Measurements from ENCODE around the gene XIST.
"Not testable (repeated sequence)": the region's sequence is repeated elsewhere in the genome, so short reads cannot be mapped to it uniquely, and the experiment has no call there.

Gene XIST

DNA sequence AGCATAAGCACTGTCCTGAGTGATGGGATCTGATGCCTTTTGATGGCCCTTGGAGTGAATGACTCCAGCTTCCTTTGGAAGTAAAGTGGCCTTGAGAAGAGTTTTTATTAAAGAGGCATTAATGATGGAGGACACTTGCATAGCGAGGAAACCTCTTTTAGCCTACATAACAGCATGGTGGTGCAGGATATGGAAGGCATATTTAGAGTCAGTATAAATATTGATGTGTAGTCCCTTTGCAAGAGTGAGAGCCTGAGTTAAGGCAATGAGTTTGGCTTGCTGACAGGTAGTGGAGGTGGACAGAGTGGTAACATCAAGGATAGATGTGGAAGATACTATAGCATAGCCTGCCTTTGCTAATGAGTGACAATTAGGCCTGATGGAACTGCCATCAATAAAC, 48.4 kb downstream of the XIST start:
- H3K27me3 Mint-ChIP-seq (ENCODE audit: low read depth); H3K9me3 Mint-ChIP-seq; H3K36me3 Mint-ChIP-seq (ENCODE audit: low read depth); H3K27ac Mint-ChIP-seq; H3K4me3 Mint-ChIP-seq; H3K4me1 Mint-ChIP-seq (ENCODE audit: low read depth): not testable (repeated sequence)

DNA sequence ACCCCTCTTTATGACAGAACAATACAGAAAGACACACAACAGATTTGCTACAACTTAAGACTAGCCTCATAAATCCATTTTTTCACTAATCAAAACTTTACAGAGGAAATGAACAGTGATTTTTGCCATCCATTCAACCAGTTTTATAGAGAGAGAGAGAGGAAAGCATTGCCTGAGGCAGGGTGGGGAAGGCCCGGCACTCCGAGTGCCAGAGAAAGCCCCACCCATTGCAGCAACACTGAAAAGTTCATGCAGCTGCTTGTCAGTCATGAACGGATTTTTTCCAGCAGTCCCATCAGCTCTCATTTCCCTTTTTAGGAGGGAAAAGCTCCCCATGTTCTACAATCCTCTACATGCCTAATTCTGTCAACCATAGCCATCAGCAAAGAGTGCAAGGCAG, 52.6 kb downstream of the XIST start:
- H3K27ac Mint-ChIP-seq, result no peak overlapping the region
- H3K4me3 Mint-ChIP-seq, result no peak overlapping the region
- no peaks in the 10 kb centered on the region for H3K36me3 Mint-ChIP-seq (ENCODE audit: low read depth)
- H3K27me3 Mint-ChIP-seq (ENCODE audit: low read depth), result no peaks in the 10 kb centered on the region
- peaks cover 4% of the 10 kb centered on the region for H3K9me3 Mint-ChIP-seq
- H3K4me1 Mint-ChIP-seq (ENCODE audit: low read depth), result no peaks in the 10 kb centered on the region

DNA sequence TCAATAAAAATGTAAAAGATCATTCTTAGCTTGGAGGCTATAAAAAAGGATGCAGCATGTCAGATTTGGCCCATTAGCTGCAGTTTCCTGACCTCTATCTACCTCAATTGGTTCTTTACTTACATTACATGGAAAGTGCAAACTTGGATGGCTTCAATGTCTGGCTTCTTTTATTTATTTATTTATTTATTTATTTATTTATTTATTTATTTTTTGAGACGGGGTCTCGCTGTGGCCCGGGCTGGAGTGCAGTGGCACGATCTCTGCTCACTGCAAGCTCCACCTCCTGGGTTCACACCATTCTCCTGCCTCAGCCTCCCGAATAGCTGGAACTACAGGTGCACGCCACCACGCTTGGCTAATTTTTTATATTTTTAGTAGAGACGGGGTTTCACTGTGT, 60.0 kb downstream of the XIST start:
- H3K9me3 Mint-ChIP-seq, result not testable (repeated sequence)

DNA sequence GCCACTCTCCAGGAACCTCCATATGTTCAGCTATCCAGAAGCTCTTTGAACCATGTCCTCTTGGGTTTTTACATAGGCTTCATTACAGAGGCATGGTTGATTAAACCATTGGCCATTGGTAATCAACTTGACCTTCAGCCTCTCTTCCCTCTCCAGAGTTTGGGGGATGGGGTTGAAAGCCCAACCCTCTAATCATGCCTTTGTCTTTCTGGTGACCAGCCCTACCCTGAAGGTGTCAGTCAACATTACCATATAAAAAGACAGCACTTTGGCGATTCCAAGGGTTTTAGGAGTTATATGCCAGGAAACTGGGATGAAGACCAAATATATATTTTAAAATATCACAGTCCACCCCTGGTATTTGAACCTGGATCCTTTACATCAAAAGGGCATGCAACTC, 67.0 kb downstream of the XIST start:
- no peaks in the 10 kb centered on the region for H3K36me3 Mint-ChIP-seq (ENCODE audit: low read depth)
- no peaks in the 10 kb centered on the region for H3K4me1 Mint-ChIP-seq (ENCODE audit: low read depth)
- H3K4me3 Mint-ChIP-seq, result no peak overlapping the region
- no peaks in the 10 kb centered on the region for H3K27me3 Mint-ChIP-seq (ENCODE audit: low read depth)
- no peak overlapping the region for H3K27ac Mint-ChIP-seq
- H3K9me3 Mint-ChIP-seq, result no peaks in the 10 kb centered on the region

More for the DNA sequence above, 60.0 kb downstream of the XIST start:
- H3K4me1 Mint-ChIP-seq (ENCODE audit: low read depth); H3K27ac Mint-ChIP-seq; H3K36me3 Mint-ChIP-seq (ENCODE audit: low read depth); H3K27me3 Mint-ChIP-seq (ENCODE audit: low read depth); H3K4me3 Mint-ChIP-seq: not testable (repeated sequence)

Data from T-helper 1 cell treated with Interleukin-12 subunit alpha and Interleukin-12 subunit beta and Interleukin-4 antibody, amounts not matched to agents 30 μg/mL and 1 μg/mL, for 36 hours (primary cell).